Prostate gland (tissue), 2 donors: ENCODE results near the gene ZBTB7B.

Experiments
- CTCF ChIP-seq, 4 experiments: fragments of 200-600 bp in 2 of 4; fragments of 450-650 bp in 2 of 4; sonication (generic) in 2 of 4; IDR thresholded peaks; 1 replicate in 3 of 4; 2 replicates in 1 of 4; pipeline ENCODE4 v1.5.1; 2016 to 2019; ENCODE audit warnings: antibody characterized with exemption in 4 of 4, mild to moderate bottlenecking in 2 of 4, moderate library complexity in 2 of 4
- POLR2A ChIP-seq: fragments of 450-650 bp; IDR thresholded peaks from one replicate; pipeline ENCODE4 v1.6.1; 2016; ENCODE audit warnings: antibody characterized with exemption, mild to moderate bottlenecking
- POLR2AphosphoS5 ChIP-seq: sonication (generic); formaldehyde crosslinking; IDR thresholded peaks from one replicate; pipeline ENCODE4 v1.6.1; 2017; ENCODE audit warnings: antibody characterized with exemption

GRCh38 chr1:155044812-155045657 is 42.4 kb downstream of the ZBTB7B start:
- TF ChIP-seq CTCF (IDR thresholded peaks at IDR 0.05) (peak; percentile 21 to 80 (median 64)), POLR2A (no peak), POLR2AphosphoS5 (peak; percentile 65)
